SK-N-SH (cell line): Measurements from ENCODE around the gene SPACA9. TPM values are rescaled to one million over a fixed set of nuclear protein-coding genes. Genes with fewer than 3 reads are reported as not detected.

Experiments
- CTCF ChIA-PET: fragments of 300-600, 350-600 bp; formaldehyde crosslinking; extraction: SDS; loops from one replicate; lab custom pipeline; 2021; lab: Yijun Ruan, JAX
- POLR2A ChIA-PET: fragments of 350-600 bp; sonication (Branson Sonifier 250); formaldehyde crosslinking; extraction: SDS; loops from one replicate; lab custom pipeline; 2020; ENCODE audit warnings: antibody characterized with exemption, inconsistent platforms; lab: Yijun Ruan, JAX
- DNase-seq: peaks from one replicate; pipeline ENCODE4 v3.0.0; 2012
- H2AFZ ChIP-seq: fragments of 200-600 bp; sonication (generic); 2 replicates; pipeline ENCODE4 v1.8.1; 2016; ENCODE audit warnings: antibody characterized with exemption, mild to moderate bottlenecking, low read depth
- H3F3A ChIP-seq: fragments of 200-600 bp; sonication (generic); replicated peaks from 2 replicates; pipeline ENCODE3; 2016; ENCODE audit warnings: antibody characterized with exemption, mild to moderate bottlenecking; ENCODE audit not compliant: insufficient read depth
- H3K27ac ChIP-seq, 2 experiments: fragments of 200-500 bp in 1 of 2; fragments of 200-600 bp in 1 of 2; sonication (Bioruptor generic) in 1 of 2; sonication (generic), shearing (Covaris generic) in 1 of 2; 2 replicates each; pipeline versions ENCODE4 v1.5.1 to v1.6.1; 2014 to 2016; ENCODE audit warnings: low read depth in 2 of 2, inconsistent platforms in 1 of 2, low read length in 1 of 2, mild to moderate bottlenecking in 1 of 2, mixed read lengths in 1 of 2
- H3K27me3 ChIP-seq: fragments of 200-600 bp; sonication (generic), shearing (Covaris generic); 2 replicates; pipeline ENCODE4 v1.6.1; 2016; ENCODE audit warnings: mixed run types; ENCODE audit not compliant: insufficient read depth
- H3K36me3 ChIP-seq, 2 experiments: fragments of 200-500 bp in 1 of 2; fragments of 200-600 bp in 1 of 2; sonication (Bioruptor generic) in 1 of 2; sonication (generic) in 1 of 2; replicated peaks in 1 of 2; 2 replicates each; pipeline versions ENCODE3 to v1.5.1; 2014 to 2016; ENCODE audit warnings: low read length in 1 of 2, mild to moderate bottlenecking in 1 of 2; ENCODE audit not compliant: insufficient read depth in 2 of 2, control insufficient read depth in 1 of 2
- H3K4me1 ChIP-seq, 2 experiments: fragments of 200-500 bp in 1 of 2; fragments of 200-600 bp in 1 of 2; sonication (Bioruptor generic) in 1 of 2; sonication (generic), shearing (Covaris generic) in 1 of 2; 2 replicates each; pipeline versions ENCODE4 v1.5.1 to v1.6.1; 2014 to 2016; ENCODE audit warnings: low read depth in 1 of 2, low read length in 1 of 2, mixed run types in 1 of 2; ENCODE audit not compliant: insufficient read depth in 2 of 2, control insufficient read depth in 1 of 2
- H3K4me2 ChIP-seq: fragments of 200-600 bp; sonication (generic), shearing (Covaris generic); 2 replicates; pipeline ENCODE4 v1.6.1; 2017; ENCODE audit warnings: mixed run types
- H3K4me3 ChIP-seq, 2 experiments: fragments of 200-500 bp in 1 of 2; fragments of 200-600 bp in 1 of 2; sonication (Bioruptor generic) in 1 of 2; sonication (generic), shearing (Covaris generic) in 1 of 2; 2 replicates each; pipeline versions ENCODE4 v1.5.1 to v1.8.1; 2014 to 2016; ENCODE audit warnings: low read depth in 2 of 2, inconsistent platforms in 1 of 2, low read length in 1 of 2, mild to moderate bottlenecking in 1 of 2, mixed read lengths in 1 of 2, moderate library complexity in 1 of 2
- H3K79me2 ChIP-seq: fragments of 200-600 bp; sonication (generic); 2 replicates; pipeline ENCODE4 v1.8.1; 2017; ENCODE audit warnings: mild to moderate bottlenecking; ENCODE audit not compliant: insufficient read depth
- H3K9ac ChIP-seq: fragments of 200-600 bp; sonication (generic); 2 replicates; pipeline ENCODE4 v1.6.1; 2017; ENCODE audit warnings: mixed run types
- H3K9me2 ChIP-seq: fragments of 200-600 bp; sonication (generic); 2 replicates; pipeline ENCODE4 v1.6.1; 2017; ENCODE audit warnings: mixed run types
- H3K9me3 ChIP-seq: fragments of 200-600 bp; sonication (generic); 2 replicates; pipeline ENCODE4 v1.6.1; 2017; ENCODE audit warnings: mixed run types, mild to moderate bottlenecking, moderate library complexity
- H4K20me1 ChIP-seq: fragments of 200-600 bp; sonication (generic); 2 replicates; pipeline ENCODE4 v1.6.1; 2017; ENCODE audit warnings: mild to moderate bottlenecking, mixed run types; ENCODE audit not compliant: insufficient read depth
- CHD2 ChIP-seq: fragments of 150-350 bp; IDR thresholded peaks from 2 replicates; pipeline ENCODE4 v1.6.1; 2018; ENCODE audit warnings: low read length; ENCODE audit not compliant: partially characterized antibody
- FOSL2 ChIP-seq: IDR thresholded peaks from 2 replicates; pipeline ENCODE4 v1.4.0; 2012; ENCODE audit warnings: low read depth, mild to moderate bottlenecking, moderate library complexity, borderline replicate concordance
- MEF2A ChIP-seq: IDR thresholded peaks from 2 replicates; pipeline ENCODE4 v1.4.0; 2012; ENCODE audit warnings: low read depth, borderline replicate concordance
- PBX3 ChIP-seq: IDR thresholded peaks from 2 replicates; pipeline ENCODE4; 2012
- POLR2AphosphoS5 ChIP-seq: IDR thresholded peaks from 2 replicates; pipeline ENCODE4 v1.6.1; 2012; ENCODE audit warnings: low read depth, low read length
- RAD21 ChIP-seq: IDR thresholded peaks from 2 replicates; pipeline ENCODE4 v1.6.1; 2012; ENCODE audit warnings: mild to moderate bottlenecking, low read length
- RXRA ChIP-seq: IDR thresholded peaks from 2 replicates; pipeline ENCODE4 v1.4.0; 2012; ENCODE audit warnings: low read depth, mild to moderate bottlenecking, borderline replicate concordance
- SMC3 ChIP-seq: IDR thresholded peaks from 2 replicates; pipeline ENCODE4 v1.6.1; 2012; ENCODE audit warnings: low read depth, low read length, improper control_type of control experiment
- TCF12 ChIP-seq: IDR thresholded peaks from 2 replicates; pipeline ENCODE4 v1.4.0; 2012
- TEAD4 ChIP-seq: IDR thresholded peaks from 2 replicates; pipeline ENCODE4 v1.4.0; 2012; ENCODE audit warnings: mild to moderate bottlenecking, borderline replicate concordance; ENCODE audit not compliant: insufficient read depth
- USF2 ChIP-seq: fragments of 150-350 bp; IDR thresholded peaks from 2 replicates; pipeline ENCODE4 v1.6.1; 2017; ENCODE audit warnings: antibody characterized with exemption, low read length, low read depth, borderline replicate concordance
- WGBS: methylation state at CpG from one replicate; pipeline ENCODE4 v1.1.6; 2017; ENCODE audit warnings: low lambda C conversion rate; 5-methylcytosine and 5-hydroxymethylcytosine counted together
- polyA plus RNA-seq, 3 experiments: library from polyadenylated mRNA; depleted of rRNA; stranded (reverse); fragments of >200 nt; gene quantifications; 2 replicates each; pipeline ENCODE4 v1.2.3, GENCODE V29; 2012
- TF ChIP-seq, protein P1 (sequence below): IDR thresholded peaks from 2 replicates; pipeline ENCODE4 v1.4.0; 2012; ENCODE audit warnings: low read depth
- TF ChIP-seq, protein P2 (sequence below): IDR thresholded peaks from 2 replicates; pipeline ENCODE4 v1.4.0; 2012; ENCODE audit warnings: low read depth, borderline replicate concordance
- TF ChIP-seq, protein P3 (sequence below): fragments of 200-600 bp; sonication (generic); IDR thresholded peaks from 2 replicates; pipeline ENCODE4 v1.6.1; 2017; ENCODE audit warnings: antibody characterized with exemption, mild to moderate bottlenecking, moderate library complexity

Gene SPACA9
- polyA plus RNA-seq, 1 of the 3 experiments (the other 2 are of a cell fraction) = 9.8 TPM

DNA sequence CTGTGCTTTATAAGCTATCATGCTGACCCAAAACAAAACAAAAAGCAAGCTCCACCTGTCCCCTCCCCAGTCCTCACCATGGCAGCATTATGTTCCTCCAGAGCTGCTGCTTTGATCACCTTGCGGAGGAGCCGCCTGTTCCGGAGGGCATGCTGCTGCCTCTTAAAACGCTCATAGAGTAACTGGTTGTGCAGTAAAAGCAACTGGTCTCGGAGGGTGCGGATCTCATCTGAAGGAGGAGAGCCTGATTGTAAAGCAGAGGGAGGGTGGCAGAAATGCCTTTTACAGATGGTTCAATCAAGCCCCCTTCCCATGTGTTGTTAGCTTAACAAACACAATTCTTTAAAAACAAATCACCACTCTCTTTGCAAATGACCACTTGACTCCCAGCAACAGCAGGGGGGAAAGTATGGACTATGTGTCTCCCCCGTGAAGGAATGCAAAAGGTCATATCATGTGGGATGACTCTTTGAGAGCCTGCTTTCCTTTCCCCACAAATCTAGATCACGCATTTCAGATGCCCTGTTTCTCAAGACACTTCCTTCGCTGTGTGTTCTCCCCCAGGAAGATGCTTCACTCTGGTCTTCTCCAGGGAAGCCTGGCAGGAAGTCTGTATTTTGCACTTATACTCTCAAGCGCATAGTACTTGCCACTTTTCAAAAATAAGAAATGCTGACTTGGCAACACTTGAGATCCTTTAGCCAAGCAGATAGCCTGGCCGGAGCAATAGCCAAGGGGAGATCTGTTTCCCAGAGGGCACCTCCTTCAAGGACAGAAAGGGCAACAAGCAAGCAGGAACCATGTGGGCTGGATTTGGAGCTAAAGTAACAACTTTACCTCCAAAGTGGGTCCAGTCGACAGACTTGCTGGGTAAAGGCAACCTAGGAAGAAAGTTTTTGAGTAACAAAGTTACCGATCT lies 25.1 kb downstream of the SPACA9 start (continued):
- no peak for TF ChIP-seq USF2
- TF ChIP-seq, protein P1, sequence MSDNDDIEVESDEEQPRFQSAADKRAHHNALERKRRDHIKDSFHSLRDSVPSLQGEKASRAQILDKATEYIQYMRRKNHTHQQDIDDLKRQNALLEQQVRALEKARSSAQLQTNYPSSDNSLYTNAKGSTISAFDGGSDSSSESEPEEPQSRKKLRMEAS = no peak
- TF ChIP-seq, protein P2, sequence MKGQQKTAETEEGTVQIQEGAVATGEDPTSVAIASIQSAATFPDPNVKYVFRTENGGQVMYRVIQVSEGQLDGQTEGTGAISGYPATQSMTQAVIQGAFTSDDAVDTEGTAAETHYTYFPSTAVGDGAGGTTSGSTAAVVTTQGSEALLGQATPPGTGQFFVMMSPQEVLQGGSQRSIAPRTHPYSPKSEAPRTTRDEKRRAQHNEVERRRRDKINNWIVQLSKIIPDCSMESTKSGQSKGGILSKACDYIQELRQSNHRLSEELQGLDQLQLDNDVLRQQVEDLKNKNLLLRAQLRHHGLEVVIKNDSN = no peak
- no peak for TF ChIP-seq CHD2
- TF ChIP-seq, protein P3, sequence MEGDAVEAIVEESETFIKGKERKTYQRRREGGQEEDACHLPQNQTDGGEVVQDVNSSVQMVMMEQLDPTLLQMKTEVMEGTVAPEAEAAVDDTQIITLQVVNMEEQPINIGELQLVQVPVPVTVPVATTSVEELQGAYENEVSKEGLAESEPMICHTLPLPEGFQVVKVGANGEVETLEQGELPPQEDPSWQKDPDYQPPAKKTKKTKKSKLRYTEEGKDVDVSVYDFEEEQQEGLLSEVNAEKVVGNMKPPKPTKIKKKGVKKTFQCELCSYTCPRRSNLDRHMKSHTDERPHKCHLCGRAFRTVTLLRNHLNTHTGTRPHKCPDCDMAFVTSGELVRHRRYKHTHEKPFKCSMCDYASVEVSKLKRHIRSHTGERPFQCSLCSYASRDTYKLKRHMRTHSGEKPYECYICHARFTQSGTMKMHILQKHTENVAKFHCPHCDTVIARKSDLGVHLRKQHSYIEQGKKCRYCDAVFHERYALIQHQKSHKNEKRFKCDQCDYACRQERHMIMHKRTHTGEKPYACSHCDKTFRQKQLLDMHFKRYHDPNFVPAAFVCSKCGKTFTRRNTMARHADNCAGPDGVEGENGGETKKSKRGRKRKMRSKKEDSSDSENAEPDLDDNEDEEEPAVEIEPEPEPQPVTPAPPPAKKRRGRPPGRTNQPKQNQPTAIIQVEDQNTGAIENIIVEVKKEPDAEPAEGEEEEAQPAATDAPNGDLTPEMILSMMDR = no peak
- TF ChIP-seq TEAD4 = no peak
- no peak for TF ChIP-seq SMC3
- no peak for TF ChIP-seq TCF12

DNA sequence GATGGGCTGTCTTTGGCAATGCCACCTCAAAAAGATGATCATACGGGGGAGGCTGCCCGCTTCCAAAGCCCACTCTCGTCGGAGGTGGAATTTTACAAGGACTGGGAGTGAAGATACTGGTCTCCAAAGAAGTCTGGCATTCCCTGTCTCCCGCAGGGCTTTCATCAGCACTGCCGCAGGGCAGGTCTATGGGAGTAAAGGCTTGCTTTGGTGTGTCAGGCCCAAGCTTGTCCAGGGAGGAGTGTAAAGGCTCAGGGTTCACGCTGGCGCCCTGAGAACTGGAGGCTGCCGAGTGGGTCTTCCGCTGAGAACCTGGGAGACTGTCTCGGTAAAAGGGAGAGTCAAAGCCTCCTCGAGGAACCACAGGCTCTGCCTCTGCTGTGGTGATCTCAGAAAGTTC lies 27.0 kb downstream of the SPACA9 start:
- no peaks in the 10 kb centered on the region for H3K27me3 ChIP-seq
- no peak overlapping the region for H3K27ac ChIP-seq
- H2AFZ ChIP-seq = no peak overlapping the region
- WGBS = 85% methylated on average over 12 of the region's 12 CpGs
- TF ChIP-seq MEF2A (no peak), PBX3 (no peak), RAD21 (no peak), POLR2AphosphoS5 (no peak), TEAD4 (no peak), CHD2 (no peak), FOSL2 (no peak), RXRA (no peak), SMC3 (no peak)
- TF ChIP-seq, all 33 proteins: peak for 0
- Histone ChIP-seq H4K20me1 (no peaks in the 10 kb centered on the region), H3K4me1 (peaks cover 0 to 7% of the 10 kb centered on the region in 2 experiments; a peak in 1 of 4 replicates), H3K4me2 (no peak overlapping the region), H3K9me2 (no peaks in the 10 kb centered on the region), H3K36me3 (peaks cover 41 to 60% of the 10 kb centered on the region in 2 experiments), H3K9ac (no peak overlapping the region), H3K79me2 (no peaks in the 10 kb centered on the region), H3K9me3 (no peaks in the 10 kb centered on the region), H3F3A (peaks cover 8% of the 10 kb centered on the region), H3K4me3 (no peak overlapping the region)
- POLR2A ChIA-PET = no interaction called here
- CTCF ChIA-PET = interaction anchor here (0.6 to 5.9 kb wide), 3 partner anchors 9 to 318 kb away, joined by 3 to 85 read pairs (median 3); no protein-coding TSS in a partner anchor
- DNase-seq = no peak
